Muscle of arm (tissue), 12 donors: ENCODE results near the gene SSNA1. TPM values are rescaled to one million over a fixed set of nuclear protein-coding genes. Genes with fewer than 3 reads are reported as not detected.
A peak's percentile ranks its signal among the peaks of the same experiment; 100 is the strongest.

Source experiments
- DNase-seq: peaks from one replicate; pipeline ENCODE4 v3.0.0-alpha.2; 2013
- polyA plus RNA-seq, 12 donors: library from polyadenylated mRNA; unstranded; fragments of 120-200 nt; gene quantifications; one replicate each; pipeline ENCODE4 v1.2.1, GENCODE V29; 2013; ENCODE audit not compliant: insufficient read length in 12 of 12

Gene SSNA1
- polyA plus RNA-seq, 12 donors, result 36.2 to 86.3 (median 45.8) TPM; not detected in 1

DNA sequence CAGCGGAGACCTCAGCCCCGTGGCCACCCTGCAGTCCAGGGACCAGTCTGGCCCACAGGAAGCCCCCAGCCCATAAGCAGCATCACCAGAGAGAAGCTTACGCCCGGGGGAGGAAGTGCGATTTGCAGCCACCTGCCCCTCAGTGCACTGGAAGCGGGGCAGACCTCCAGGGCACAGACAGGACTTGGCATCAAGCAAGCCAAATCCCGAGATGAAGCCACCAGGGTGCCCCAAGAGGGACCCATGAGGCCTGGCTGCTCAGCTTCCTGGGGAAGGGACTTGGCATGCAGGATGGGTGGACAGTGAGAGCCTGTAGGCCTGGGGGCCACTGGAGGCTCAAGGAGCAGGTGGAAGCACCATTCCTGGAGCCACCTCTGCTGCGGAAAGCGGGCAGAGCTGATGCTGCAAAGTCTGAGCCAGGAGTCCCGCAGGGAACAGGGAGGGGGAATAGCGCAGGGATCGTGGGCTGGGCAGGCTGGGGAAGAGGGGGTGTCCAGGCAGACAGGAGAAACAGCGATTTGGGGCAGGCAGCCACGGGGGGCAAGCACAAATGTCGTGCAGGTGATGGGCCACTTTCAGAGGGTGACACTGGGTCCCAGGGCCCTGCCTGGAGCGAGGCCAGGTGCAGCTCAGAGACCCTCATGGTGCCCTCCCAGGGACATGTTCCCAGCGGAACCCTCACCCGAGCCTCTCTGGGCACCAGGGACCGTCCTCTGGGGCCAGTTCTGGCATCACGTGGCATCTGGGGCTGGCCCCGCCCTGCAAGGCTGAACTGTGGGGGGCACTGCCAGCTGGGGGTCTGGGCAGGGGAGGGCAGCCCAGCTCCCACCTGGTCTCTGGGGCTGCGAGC lies 21.9 kb upstream of the SSNA1 start:
- DNase-seq, result no peak

DNA sequence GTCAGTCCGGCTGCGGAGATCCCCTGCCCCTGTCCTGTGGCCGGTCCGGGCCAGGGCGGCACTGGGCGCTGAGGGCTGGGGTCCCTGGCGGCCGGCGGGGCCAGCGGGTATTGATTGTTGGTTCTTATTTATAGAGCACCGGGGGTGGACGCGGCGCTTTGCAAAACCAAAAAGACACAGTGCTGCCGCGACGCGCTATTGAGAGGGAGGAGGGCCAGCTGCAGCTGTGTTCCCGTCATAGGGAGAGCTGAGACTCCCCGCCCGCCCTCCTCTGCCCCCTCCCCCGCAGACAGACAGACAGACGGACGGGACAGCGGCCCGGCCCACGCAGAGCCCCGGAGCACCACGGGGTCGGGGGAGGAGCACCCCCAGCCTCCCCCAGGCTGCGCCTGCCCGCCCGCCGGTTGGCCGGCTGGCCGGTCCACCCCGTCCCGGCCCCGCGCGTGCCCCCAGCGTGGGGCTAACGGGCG lies 21.2 kb upstream of the SSNA1 start:
- no peak for DNase-seq

DNA sequence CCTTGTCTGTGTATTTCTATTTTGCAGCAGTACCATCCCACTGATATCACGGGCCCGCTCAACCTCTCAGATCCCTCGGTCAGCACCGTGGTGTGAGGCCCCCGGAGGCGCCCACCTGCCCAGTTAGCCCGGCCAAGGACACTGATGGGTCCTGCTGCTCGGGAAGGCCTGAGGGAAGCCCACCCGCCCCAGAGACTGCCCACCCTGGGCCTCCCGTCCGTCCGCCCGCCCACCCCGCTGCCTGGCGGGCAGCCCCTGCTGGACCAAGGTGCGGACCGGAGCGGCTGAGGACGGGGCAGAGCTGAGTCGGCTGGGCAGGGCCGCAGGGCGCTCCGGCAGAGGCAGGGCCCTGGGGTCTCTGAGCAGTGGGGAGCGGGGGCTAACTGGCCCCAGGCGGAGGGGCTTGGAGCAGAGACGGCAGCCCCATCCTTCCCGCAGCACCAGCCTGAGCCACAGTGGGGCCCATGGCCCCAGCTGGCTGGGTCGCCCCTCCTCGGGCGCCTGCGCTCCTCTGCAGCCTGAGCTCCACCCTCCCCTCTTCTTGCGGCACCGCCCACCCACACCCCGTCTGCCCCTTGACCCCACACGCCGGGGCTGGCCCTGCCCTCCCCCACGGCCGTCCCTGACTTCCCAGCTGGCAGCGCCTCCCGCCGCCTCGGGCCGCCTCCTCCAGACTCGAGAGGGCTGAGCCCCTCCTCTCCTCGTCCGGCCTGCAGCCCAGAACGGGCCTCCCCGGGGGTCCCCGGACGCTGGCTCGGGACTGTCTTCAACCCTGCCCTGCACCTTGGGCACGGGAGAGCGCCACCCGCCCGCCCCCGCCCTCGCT lies 20.5 kb upstream of the SSNA1 start:
- no peak for DNase-seq

DNA sequence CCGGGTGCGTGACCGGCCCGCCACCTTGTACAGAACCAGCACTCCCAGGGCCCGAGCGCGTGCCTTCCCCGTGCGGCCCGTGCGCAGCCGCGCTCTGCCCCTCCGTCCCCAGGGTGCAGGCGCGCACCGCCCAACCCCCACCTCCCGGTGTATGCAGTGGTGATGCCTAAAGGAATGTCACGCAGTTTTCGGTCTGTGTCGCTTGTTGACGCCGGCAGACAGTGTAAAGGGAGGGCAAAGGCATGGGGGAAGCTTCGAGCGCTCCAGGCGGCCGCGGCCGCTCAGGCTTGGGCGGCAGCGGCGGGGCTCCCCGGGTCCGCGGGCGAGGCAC lies 19.9 kb upstream of the SSNA1 start:
- DNase-seq, result no peak

DNA sequence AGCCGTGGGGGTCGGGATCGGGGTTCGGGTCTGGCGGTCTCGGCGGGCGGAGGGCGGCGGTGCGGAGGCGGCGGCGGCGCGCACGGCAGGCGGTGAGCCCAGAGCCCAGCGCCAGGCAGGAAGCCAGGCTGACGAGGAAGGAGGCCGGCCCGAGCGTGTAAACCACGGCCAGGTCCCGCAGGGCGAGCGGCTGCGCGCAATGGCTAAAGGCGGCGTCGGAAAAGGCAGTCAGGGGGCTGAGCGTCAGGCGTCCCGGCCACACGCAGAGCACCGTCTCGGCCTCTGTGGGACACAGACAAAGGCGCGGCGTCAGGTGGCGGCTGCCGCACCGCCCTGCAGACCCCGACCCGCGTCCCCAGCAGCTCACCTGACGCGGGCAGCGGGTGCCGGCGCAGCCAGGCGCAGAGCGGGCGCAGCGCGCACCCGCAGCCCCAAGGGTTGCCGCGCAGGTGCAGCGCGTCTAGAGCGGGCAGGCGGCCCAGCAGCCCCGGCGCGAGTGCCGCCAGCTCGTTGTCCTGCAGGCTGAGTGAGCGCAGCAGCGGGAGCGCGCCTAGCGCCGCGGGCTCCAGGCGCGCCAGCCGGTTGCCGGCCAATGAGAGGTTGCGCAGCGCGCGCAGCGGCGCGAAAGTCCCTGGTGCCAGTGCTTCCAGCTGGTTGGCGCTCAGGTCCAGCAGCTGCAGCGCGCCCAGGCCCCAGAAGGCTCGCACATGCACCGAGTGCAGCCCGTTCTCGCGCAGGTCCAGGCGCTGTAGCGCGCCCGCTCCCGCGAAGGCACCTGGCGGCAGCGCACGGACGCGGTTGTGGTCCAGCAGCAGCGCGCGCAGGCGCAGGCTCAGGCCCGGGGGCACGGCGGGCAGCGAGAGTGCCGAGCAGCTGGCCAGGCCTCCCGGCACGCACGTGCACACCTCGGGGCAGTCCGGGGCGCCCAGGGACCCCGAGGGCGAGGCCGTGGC lies 19.3 kb upstream of the SSNA1 start:
- DNase-seq, result peak; percentile 25

DNA sequence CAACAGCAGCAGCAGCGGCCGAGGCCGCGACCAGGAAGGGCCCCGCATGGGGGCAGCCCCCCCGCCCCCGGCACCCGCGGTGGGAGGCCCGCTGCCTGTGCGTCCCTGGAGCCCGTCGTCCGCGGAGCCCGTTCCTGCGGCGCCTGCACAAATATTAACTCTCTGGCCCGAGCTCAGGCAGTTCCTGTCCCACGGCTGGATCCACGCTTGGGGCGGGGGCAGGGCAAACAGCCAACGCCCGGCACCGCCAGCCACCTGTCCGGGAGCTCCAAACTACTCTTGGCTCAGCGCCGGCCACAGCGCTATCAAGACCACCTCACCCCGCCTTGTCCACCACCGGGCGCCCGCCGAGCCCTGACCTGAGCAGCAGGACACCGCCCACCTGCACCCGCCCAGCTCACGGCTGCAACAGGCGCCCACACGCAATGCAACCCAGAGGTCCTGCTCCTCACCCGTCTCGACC lies 18.5 kb upstream of the SSNA1 start, which contains the start of gene LRRC26:
Gene LRRC26 (minus strand): TSS at position 156 of the 463 bp plus-strand sequence. CDS start 108 bp downstream, at position 48.
- DNase-seq, result no peak

DNA sequence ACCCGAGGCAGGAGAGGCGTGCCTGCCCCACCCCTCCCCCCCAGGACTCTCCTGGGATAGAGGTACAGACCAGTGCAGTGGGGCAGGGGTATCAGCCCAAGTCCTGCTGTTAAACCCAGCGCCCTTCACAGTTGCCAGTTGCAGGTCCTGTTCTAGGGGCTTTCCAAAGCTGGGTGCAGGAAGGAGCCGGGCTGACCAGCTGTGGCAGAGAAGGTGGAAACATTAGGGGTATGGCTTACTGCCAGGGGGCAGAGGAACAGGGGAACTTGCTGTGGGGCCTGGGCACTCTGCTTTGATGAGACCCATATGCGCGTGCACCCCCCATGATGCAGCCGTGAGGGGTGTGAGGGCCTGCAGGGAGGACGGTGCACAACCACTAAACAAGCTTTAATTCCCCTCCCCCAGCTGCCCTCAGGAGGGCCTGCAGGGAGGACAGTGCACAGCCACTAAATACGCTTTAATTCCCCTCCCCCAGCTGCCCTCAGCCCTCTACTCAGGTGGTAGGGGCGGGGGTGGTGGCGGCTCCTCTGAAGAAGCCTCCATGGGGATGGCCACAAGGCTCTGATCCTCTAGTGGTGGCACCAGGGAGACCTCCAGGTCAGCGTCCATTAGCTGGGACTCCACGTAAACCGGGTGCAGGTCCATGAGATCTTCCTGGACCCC lies 17.9 kb upstream of the SSNA1 start:
- no peak for DNase-seq

DNA sequence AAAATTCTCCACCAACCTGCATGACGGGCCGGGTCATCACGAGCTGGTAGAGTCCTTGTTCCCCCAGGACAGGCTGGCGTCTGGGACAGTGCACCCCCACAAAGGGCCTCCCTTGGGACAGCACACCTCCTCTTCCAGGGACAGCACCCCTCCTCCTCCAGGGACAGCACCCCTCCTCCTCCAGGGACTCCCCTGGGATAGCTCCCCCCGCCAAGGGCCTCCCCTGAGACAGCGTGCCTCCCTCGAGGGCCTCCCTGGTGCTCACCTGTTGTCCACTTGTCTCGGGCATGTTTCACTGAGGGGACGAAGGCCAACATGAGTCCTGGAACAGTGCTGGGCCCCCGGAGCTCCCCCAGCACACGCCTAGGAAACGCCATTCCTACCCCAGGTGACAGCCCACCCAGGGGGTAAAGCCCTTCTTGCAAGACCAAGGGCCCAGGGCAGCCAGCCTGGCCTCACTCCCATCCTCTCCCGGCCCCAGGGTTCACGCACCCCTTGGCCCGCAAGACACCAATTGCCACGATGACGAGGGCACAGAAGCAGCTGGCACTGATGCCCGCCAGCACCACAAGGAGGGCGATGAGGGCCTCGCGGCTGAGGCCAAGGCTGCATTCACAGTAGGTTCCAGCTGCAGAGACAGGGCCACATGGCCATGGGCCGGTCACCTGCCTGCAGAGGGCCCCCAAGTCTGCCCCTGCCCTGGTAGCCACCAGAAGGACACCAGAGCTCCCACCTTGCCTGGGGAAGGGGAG lies 17.2 kb upstream of the SSNA1 start:
- no peak for DNase-seq

DNA sequence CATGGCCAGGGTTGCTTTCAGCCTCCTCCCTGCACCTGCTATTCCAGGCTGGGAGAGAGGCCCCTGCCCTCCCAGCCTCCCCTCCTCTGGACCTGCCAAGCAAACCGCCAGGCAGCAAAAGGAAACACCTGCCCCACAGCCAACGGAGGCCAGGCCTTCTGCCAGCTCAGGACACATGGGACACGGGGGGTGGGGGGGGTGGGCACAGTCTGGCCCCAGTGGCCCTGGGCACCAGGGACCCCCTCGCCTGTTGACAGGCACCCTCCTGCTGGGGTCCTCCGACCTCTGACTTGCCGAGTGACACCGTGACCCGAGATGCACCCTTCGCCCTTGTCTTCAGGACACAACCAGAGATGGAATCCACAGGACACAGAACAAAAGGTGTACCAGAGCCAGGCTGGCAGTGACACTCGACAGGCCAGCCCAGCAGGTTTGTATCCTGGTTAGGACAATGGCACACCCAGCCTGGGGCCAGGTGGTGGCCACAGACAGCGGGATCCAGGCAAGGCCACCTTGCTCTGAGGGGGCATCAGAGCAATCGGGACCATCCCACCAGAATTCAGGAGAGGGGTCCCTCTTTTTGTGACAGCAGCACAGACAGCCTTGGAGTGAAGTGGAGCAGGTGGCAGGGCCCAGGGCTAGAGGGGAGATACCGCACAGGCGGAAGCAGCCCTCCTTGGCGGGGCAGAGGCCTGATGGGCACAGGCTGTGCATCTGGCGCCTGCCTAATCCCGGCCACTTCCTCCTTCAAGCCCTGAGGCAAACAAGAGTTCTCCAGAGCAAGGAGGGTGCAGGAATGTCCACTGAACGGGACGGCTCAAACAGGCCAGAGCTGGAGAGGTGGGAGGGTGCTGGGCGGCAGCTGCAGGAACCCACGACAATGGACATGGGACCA lies 15.3 kb upstream of the SSNA1 start:
- DNase-seq, result no peak

DNA sequence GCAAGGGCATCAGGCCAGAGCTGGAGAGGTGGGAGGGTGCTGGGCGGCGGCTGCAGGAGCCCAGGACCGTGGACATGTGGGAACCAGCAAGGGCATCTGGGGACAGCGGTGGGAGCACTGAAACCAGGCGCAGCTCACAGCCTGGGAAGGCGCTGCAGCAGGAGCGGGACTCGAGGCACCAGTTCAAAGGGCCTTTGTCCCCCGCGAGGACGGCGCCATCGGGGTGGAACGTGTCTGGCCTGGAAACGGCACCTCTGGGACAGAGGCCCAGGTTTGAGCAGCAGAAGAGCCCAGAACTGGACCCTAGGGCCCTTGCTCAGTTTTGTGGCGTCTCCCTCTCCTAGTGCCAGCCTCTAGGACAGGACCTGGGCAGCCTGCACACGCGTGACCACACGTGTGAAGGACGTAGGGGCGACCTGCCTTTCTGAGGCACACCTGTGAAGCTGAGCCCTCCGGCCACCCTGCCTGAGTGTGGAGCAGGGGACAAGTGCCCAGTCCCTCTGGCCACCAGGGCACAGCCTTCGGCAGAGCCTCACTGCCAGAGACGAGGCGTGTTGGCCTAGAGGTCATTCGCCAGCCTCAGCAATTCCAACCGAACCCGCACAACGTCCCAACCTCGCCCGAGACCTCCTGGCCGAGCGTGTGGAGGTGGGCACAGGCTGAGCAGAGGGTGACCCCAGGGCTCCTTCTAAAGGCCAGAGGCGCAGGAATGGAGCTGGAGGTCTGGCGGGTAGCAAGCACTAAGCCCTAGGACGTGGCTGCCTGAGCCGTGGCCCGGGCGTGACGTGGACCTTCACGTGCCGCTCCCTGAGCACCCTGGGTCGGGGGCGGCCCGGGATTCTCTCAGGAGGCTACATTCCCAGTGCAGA lies 14.4 kb upstream of the SSNA1 start:
- no peak for DNase-seq

DNA sequence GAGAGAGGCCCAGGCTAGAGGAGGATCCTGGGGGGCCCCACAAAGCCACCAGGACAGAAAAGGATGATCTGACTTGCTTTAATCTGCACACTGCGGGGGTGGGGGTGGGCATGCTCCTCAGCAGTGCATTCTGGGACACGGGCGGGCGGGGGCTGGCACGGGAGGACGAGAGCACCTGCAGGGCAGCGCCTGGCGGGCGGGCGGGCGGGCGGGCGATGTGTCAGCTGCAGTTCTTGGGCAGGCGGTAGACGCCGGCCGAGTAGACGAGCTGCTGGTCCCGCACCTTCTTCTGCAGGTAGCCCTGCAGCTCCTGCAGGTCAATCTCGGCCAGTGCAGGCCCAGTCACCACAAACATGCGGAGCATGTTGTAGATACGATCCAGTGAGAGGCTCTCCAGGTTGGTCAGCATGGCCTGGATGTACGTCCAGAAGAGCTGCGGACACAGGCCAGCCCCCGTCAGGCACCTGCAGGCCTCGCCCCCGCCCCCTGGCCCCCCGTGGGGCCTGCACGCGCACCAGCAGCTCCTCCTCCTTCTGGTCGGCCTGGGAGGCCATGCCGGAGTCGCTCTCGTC lies 13.7 kb upstream of the SSNA1 start:
- DNase-seq, result no peak

DNA sequence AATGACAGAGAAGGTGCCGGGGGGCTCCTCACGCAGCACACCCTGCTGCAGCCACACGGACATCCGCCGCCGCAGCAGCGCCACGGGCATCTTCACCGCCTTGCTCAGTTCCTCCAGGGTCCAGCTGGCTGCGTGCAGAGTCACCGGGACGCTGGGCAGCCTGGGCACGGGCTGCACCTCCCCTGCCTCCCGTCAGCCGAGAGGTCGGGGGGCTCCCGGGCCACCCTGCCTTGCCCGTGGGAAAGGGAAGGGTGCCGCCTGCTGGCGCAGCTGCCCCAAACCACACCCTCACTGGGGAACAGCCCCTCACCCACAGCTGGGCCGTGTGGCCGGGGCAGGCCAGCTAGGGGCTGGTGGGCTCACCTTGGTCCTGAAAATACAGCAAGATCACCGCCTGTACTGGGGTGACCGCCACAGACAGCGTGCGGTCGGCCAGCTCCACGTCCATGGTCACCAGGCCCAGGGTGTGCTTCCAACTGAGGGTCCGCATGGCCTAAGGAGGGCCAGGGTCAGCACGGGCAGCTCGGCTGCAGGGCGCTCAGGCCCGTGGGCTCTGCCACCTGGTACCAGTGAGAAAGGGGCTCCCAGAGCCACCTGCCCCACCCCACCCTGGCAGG lies 13.0 kb upstream of the SSNA1 start:
- DNase-seq, result no peak

DNA sequence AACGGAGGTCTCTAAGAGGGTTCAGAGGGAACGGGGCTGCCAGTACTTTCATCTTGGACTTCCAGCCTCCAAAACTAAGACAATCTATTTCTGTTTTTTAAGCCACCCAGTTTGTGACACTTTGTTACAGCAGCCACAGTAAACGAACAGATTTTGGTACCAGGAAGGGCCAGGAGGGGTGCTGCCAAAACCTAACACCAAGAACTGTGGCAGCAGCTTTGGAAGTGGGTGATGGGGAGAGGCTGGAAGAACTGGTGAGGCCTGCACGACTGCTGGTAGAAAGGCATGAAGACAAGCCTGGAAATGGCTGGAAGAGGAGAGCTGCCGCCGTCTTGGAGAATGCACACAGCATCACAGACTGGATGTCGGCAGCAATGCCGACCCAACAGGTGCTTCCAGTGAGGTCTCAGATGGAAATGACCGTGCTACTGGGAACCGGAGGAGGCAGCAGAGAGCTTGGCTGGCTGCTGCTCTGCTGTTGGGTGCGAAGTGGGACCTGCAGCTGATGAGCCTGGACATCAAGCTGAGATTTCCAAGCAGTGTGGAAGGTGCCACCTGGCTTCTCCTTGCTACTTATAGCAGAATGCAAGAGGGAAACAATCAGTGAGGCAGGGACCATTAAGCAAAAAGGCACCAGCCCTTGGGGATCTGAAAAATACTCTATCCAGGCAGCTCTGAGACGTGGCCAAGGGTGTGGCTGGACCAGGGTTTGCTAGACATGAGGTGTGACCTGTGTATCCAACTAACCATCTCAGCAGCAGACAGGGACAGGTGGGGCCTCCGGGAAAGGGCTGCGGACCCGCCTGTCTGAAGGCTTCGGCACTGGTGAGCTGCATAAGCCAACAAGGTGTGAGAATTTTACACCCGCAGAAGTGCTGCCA lies 11.9 kb upstream of the SSNA1 start:
- no peak for DNase-seq

DNA sequence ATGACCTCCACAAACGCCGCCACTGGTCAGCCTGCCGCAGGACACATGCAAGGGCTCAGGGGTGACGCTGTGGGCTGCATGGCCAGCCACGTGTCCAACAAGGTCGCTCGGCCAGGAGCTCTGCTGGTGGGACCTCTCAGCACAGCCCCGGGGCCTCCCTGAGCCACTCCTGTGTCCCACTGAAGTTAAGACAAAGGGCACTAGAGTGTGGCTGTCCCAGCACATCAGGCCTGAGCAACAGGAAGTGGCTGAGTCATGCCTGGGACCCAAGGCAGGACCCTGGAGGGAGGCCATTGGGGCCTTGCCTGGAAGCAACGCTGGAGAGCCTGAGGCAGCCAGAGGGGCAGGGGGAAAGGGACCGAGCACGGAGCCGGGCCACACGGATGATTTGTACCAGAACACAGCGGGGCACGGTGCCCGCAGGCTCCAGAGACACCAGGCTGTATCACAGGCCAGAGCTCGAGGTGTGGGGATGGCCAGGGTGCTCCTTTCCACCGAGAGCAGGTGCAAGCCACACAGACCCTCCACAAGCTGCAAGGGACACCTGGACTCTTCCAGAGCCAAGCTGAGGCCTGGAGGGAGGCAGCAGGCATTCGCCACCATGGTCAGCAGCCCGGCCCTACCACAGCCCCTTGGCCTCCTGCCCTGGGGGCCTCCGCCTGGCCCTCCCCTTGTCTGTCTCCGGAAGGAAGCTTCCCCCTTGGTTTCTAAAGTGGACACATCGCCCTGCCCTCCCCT lies 10.1 kb upstream of the SSNA1 start:
- DNase-seq, result no peak

DNA sequence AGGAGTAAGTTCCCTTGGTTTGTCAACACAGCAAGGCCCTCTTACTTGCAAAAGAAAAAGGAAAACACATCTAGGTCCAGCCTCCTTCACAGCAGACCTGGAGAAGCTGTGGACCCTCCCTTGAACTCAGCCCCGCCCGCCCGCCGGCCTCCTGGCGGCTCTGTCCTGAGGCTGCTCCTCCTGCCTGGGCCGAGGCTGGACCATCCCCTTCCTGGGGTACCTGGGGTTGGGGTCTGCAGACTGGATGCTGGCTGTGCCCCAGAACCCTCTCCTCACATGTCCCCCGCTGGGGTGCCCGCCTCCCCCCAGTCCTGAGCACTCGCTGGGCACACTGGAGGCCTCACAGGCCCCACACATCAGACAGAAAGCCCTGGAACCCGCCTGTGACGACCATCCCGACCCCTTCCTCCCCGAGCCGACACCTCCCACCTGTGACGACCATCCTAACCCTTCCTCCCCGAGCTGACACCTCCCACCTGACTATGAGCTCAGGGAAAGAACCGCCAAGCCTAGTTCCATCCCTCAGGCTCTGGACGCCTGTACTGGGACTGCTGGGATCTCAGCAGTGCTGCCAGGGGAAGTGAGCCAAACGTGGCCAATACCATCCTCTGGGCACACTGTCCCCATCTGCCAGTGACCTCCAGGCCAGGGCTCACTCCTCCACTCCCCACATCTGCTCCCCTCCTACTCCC lies 9.4 kb upstream of the SSNA1 start:
- no peak for DNase-seq
